GM04503 (cell line): ENCODE measurements around the gene MYH13.

Experiments used
- DNase-seq: peaks from one replicate; pipeline ENCODE4 v3.0.0-alpha.2; 2012; ENCODE audit warnings: low read depth

The MYH13 gene

DNA sequence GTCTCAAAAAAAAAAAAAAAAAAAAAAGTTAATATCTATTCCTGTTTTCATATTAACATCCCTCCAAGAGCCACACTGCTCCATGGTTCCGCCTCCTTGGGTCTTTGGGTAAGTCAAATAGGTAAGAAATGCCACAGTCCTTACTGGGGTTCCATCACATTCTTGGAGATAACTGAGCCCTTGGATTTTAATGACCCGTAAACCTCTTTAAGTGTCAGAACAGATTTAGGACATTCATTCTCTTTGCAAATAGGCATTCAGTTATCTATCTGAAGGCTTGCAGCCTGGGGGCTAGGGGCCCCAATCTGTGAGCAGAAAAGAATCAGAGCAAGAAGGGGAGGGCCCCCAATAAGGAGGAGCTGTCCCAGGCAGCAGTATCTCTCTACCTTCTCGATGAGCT is 28.0 kb downstream of the MYH13 start:
- no peak for DNase-seq

DNA sequence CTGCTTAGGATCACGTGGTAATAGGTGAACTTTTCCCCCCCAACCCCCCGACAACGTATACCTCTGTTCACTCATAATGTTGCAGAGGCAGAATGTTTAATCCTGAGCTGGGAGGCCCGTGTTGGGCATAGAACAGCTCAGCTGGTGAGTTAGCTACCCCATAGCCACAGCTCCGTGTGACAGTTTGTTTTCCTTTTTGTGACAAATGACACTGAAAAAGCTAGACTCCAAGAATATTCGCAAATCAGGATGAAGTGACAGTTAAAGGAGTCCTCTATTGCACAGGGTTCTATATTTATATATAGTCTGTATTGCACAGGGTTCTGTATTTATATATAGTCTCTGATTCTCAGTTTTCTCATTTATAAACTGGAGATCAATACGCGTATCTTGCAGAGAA is 33.8 kb downstream of the MYH13 start:
- no peak for DNase-seq

DNA sequence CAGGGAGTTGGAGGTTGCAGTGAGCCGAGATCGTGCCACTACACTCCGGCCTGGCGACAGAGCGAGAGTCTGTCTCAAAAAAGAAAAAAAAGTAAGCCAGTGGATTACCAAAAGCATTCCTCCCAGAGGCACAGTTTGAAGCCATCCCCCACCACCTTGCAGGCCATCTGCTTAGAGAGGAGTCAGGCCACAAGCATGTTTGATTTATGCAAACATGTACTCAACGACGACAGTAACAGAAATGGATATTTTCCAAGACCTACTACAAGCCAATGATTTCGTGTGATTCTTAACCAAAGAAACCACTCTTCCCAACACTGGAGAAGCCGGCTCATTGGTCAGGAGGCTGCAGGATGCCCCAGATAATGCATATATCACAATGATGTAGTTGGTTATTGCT is 34.8 kb downstream of the MYH13 start:
- peak; percentile 73 for DNase-seq

DNA sequence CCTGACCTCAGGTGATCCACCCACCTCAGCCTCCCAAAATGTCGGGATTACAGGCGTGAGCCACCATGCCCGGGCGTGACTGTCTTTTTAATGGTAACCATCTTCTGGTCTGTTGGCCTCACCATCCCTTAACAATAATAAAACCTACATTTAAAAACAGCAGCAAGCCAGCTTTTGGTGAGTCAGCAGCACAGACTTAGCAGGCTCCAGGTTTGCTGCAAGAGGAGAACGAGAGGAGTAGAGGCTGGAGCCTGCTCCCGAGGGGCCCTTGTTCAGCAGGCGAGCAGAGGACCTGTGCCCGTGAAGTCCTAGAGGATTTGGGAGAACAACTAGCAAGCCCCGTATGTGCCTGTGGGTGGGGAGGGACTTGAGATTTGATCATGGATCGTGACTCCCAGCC is 35.7 kb downstream of the MYH13 start:
- no peak for DNase-seq

DNA sequence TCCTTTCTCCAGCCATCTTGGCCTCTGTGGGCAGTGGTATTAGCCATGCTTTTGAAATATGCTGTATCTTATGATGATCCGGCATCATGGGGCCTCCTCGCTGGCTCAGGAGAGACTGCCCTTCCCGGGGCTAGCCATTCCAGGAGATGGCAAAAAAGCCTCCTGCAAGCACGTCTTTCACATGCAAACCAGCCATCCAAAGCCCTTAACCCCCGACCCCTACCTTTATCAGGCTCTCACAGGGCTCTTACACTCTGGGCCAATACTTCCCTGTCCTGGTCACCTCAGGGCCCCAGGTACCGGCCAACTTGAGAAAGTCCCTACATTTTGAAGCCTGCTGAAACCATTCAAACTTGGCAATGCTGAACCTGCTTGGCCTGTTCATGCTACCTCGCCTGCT is 36.4 kb downstream of the MYH13 start:
- DNase-seq, result no peak

DNA sequence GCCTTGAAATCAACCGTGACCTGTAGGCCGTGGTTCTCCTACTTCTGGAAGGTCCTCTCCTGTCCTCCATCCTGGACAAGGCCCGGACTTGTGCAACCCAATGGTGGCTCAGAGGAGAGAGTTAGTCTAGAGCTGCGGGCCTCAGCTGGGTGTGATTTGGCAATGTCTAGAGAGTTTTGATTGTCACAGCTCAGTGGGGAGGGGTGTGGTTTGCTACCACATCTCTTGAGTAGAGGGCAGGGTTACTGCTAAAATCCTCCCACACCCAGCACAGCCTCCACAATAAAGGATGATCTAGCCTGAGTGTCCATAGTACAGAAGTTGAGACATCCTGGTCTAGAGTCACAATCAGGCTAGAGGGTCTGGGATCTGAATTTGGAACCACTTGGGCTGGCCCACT is 40.3 kb downstream of the MYH13 start:
- DNase-seq, result no peak

DNA sequence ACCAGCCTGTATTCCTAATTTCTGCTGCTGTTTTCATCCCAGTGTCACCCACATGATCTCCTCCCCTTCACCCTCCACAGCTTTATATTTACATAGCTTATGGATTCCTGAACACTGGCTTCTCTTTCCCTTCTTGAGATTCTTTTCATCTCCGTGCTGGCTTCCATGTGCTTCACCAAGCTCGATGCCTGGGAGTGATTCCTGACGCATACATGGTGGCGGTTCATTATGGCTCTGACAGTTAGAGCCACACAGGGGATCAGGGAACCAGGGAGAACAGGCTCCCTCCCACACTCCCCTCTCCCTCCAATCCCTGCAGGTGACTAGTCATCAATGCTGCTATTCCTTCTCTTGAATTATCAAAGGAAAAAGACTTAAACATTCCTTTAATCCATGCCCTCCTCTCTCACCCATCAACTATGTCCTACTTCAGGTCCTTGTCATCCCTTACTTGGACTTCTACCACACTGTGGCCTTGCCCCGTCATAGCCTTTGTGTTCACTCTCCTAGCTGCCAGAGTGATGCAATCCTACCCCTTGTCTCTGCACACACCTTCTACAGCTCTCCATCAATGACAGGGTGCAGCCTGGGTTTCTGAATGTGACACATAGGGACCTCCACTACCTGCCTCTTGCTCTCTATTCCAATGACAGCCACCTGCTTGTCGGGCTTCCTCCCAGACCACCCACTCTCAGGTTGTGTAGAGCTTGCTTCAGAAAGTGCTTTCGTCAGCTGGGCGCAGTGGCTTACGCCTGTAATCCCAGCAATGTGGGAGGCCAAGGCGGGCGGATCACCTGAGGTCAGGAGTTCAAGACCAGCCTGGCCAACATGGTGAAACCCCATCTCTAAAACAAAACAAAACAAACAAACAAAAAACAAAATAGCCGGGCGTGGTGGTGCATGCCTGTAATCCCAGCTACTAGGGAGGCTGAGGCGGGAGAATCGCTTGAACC is 43.6 kb downstream of the MYH13 start:
- no peak for DNase-seq

DNA sequence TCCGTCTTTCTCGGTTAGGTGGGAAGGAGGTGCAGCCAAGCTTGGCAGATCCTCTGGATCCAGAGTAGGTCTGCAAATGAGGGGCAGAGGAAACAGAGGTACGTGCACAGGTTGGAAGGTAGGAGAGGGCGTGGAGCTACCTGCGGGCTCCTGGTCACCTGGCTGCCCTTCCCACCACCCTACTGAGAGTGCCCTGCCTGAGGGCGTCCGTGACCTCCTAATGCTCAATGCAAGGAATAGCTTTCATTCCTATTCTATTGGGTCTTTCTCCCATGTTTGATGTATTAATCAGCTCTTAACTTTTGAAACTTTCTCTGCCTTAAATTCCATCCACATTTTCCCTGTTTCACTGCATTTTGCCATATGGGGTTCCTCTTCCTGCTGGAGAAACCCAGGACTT is 44.6 kb downstream of the MYH13 start:
- no peak for DNase-seq

DNA sequence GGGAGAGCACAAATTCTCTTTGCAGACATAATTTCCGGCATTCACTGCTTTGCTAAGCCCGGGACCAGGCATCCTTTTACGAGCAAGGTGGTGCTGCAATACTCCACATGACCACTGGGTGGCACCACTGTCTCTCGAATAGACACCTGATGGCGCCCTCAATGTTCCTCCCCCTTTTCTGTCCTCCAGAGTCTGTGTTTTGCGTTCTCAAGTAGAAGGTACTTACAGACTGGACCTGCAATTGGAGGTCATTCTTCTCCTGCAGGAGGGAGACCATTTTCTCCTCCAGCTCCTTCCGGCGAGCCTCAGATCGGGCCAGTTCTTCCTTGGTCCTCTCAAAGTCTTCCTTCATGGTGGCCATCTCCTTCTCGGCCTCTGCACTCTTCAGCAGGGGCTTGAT is 45.2 kb downstream of the MYH13 start:
- DNase-seq, result peak; percentile 26

DNA sequence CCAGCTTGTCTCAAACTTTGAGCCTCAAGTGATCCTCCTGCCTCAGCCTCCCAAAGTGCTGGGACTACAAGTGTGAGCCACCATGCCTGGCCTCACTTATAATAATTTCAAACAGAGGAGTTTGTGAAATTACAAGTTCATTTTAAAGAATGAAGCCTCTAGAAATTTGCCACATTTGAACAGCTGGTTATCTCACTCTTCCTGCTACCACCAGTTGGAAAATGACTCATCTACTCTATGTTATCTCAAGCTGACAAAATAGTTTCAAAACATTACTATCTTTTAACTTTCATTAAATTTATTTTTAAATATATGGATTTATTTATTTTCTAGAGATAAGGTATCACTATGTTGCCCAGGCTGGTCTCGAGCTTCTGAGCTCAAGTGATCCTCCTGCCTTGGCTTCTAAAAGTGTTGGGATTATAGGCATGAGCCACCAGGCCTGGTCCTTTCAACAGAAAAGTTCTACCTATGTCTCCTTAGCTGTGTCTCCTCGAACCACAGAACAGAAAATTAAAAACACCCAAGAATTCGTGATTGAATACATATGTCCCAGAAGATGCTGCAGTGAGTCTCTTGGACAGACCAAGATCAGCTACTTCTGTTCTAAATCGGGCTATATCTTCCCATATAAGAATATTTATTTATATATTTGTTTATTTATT is 47.6 kb downstream of the MYH13 start:
- no peak for DNase-seq

DNA sequence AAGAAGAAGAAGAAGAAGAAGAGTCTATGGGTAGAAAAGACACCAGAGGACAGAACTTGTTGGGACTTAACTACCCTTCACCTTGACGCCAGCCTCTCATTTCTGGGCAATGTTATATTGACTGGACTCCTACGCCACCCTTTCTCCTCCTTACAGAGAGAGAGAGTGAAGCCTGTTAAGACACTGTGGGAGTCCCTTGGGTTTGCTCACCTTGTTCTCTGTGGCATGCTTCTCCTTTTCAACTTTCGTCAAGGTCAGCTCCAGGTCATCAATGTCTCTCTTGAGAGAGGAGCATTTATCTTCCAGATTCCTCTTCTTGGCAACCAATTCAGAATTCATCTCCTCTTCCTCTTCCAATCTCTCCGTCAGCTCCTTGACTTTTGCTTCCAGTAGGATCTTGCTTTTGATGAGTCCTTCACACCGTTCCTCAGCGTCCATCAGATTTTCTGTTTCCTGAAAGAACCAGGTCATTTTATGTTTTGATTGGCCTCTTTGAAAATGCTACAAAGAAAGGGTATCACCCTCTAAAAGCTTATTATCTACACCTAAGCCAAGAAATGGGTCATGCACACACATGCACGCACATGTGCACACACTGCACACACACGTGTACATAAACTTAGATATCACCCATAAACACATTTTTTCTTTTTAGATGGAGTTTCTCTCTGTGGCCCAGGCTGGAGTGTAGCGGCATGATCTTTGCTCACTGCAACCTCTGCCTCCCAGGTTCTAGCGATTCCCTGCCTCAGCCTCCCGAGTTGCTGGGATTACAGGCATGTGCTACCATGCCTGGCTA is 48.8 kb downstream of the MYH13 start:
- DNase-seq, result no peak

DNA sequence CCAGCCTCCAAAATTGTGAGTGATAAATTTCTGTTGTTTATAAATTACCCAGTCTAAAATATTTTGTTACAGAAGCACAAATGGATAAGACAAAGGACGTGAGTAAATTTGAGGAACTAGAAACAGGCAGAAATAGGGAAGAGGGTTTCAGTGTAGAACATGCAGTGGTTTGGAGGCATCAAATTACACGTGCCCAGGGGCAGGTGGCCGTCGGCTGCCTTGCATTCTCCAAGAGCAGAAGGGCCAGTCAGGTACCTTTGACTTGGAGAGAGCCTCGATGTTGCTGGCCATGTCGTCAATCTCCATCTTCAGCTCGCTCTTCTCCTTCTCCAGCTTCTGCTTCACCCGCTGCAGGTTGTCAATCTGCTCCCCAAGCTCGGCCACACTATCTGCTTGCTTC is 54.3 kb downstream of the MYH13 start:
- no peak for DNase-seq

DNA sequence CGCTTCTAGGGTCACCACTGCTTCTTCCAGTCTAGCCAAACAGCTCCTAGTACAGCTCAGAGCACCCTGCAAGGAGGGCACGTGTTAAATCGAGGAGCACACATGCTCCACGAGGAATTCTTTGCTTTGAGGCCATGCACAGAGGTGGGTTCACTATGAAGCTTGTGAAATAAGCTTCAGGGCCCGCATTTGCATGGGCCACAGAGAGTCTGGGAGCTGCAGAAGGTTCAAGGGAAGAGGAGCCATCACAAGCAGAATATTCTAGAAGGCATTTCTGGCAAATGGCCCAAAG is 55.3 kb downstream of the MYH13 start:
- no peak for DNase-seq

DNA sequence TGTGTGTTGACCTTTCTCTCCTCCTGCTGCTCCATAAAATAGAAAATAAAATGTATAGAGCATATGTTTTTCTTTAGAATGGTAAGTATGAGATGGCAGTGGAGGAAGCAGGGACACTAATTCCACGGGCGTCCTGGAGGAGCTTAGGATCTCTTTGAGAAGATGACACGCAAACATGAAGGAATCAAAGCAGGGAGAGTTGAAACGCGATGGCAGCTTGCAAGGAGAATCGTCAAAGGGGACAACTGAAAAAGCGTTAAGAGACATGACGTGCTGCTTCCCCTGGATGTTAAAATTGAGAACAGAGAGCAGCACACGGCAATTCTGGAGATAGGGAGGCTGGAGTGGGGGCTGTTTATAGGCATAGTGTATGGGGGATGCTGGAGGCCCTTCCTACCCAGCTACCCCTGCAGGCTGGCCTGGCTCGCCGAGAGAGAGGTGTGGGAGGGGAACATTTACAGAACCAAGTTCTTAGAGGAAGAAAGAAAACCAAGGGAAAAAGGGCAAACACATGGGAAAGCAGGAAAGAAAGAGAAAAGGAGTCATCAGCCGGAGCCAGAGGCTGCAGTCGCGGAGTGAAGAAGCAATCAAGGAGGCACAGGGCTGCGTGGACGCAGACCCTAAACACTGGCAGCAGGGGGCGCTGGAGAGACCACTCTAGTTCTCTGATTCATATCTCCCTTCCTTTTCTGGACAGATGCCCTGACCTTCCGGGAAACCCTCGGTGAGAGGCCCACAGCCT is 55.8 kb downstream of the MYH13 start:
- no peak for DNase-seq

DNA sequence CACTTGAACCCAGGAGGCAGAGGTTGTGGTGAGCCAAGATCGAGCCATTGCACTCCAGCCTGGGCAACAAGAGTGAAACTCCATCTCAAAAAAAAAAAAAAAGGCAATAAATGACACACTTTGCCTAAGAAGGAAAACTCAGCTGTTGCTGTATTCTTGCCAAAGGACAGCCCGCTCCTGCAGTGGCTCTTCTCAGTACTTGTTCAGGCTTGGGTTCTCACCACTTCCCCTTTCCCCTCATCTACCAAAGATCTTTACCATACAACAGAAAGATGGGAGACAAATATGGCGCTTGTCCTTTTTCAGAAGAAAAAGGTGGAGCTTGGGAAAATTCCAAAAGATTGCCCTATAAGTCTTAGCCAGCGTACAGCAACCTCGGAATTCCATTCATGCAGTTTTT is 58.5 kb downstream of the MYH13 start:
- DNase-seq, result no peak

DNA sequence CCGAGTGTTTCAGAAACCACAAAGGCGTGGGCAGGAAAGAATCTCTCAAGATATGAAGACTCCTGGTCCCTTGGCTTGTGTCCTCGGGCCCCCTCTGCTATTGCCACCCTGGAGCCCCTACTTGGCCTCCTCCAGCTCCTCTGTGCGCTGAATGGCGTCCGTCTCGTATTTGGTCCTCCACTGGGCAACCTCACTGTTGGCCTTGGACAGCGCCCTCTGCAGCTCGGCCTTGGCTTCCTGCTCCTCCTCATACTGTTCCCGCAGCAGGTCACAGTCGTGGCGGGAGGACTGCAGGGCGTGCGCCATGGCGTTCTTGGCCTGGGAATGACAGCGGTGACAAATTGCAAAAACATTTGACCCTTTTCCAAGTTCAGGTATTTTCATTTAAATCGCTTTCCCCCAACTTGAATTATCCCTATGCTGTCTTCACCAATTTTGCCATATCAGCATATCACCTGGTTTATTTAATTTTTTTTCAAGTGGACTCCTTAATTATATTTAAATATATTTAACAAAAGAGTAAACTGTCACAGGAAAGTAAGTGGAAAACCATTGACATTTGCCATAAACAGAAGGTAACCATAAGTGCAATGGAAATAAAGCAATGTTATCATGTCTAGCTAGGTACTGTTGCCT is 59.7 kb downstream of the MYH13 start:
- DNase-seq, result no peak

DNA sequence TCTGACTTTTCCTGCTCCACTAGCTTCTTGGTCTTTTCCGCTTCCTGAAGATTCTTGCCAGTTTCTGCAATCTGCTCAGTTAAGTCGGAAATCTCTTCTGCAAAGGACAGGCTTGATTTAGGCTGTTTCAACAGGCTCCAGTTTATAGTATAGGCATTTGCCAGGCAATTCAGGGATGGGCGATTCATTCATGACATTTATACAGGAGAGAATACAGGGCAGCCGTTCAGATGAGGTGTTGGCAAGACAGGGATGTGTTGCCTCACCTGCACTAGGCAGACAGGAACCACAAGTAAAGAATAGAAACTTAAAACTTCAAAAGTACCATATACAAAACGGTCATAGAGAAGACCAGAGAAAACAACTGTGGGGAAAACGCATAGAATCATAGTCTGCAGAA is 61.7 kb downstream of the MYH13 start:
- no peak for DNase-seq

DNA sequence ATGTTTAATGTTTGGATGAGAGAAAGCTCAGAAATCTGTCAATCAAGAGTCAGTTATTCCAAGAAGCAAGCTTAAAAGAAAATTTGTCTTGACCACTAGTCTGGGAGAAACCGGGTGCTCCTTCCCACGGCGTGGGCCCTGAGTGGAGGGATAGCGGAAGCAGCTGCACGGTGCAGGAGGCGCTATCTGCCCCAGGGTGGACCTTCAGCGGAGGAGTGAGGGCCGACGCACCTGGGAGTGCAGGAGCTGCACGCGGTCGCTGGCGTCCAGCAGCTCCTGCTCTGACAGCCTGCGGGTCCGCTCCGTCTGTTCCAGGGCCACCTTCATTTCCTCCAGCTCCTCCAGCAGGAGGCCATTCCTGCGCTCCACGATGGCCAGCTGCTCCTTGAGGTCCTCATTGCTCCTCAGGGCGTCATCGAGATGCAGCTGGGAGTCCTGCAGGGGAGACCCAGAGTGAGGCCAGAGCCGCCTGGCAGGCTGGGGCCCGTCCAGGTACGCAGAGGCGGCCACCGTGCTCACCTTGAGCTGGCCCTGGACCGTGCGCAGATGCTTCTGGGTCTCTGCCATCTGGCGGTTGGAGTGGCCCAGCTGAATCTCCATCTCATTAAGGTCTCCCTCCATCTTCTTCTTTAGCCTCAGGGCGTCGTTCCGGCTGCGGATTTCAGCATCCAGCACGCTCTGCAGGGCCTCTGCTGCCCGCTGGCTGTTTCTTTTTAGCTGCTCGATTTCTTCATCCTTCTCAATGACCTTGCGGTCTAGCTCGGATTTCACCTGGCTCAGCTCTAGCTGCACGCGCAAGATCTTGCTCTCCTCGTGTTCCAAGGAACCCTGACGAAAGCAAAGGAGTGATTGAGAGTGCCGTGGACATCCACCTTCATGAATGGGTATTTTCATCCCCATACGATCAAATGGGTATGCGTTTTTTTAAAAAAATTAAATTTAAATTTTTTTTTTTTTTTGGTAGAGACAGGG is 63.5 kb downstream of the MYH13 start:
- DNase-seq, result no peak

DNA sequence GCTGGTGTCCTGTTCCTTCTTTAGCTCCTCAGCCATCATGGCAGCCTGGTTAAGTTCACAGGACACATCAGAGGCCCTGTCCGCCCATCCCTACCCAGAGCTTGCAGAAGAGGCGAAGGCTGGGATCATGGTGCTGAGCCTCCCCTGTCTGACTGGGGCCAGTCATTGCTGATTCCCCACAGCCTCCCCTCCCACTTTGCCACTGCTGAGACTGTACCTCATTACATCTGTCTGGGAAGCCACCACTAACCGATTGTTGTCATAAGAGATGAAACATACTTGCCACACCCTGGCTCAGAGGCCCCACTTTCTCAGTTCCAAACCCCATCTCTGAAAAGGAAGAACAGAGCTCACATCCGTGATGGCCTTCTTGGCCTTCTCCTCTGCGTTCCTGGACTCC is 66.2 kb downstream of the MYH13 start:
- DNase-seq, result no peak

DNA sequence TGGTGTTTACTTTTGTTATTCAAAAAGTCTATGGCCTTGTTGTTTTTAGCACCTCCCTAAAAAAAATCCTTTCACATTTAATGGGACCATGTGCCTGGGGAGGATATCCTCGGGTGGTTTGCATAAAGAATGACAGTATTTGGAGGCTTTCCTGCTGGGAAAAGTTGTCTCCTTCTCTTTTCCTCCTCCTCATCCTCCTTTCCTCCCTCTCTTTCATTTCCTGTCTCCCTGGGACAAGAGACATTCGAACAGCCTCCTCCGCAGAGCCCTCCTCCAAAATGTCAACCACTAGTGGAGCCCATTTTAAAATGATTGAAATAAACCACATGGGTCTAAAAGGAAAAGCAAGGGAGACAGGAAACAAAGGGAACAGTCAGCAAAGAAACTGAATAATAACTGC is 67.4 kb downstream of the MYH13 start:
- no peak for DNase-seq
